ENCODE data around the gene PLCD3.

Gene PLCD3

DNA sequence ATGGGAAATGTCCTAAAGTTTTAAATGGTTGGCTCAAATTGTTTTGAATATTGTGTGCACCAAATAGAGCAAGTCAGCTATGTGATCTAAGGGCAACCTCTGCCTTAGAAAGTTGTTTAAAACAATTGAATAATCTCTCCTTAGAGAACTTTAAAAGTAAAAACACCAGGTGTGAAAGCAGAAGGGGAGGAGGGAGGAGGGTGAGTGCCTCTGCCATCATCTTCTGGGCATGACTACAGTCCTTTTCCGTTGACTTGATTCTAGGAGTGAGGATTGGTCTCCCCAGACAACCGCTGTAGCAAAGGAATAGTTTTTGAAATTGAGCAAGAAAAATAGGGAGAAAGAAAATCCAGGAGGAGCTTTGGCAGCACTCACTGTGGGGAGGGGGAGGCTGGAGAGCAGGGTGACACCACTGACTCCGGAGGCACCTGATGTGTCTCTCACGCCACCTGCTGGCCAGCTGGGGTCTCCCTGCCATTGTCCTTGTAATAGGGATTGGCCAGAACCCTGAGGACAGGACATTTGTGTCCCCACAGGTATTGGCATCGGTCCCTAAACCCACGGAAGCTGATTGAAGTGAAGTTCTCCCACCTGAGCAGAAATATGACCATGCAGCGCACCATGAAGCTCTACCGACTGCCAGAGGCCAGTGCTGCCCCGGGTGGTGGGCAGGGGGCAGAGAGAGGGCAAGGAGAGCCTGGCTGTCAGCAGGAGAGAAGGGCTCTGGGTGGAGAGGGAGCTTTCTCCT lies 33.3 kb downstream of the PLCD3 start:
- DNase-seq = no peak

GRCh38 chr17:45098081-45098868 lies 34.0 kb downstream of the PLCD3 start:
- no peak for DNase-seq

DNA sequence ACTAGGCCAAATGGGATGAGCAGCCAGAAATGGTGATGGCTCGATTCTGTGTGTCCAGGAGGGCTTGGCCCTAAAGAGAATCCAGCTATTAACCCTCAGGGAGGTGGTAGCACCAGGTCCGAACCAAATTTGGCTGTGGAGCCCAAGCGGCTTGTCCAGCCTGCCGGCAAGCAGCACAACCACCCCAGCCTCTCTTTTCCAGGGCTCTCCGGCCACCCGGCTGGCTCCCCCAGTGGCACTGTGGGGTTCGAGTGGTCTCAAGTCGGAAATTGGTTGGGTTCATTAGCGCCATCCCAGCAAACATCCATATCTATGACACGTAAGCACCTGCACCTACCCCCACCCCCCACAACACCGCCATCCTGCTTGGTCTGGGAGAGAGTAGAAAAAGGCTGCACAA lies 35.4 kb downstream of the PLCD3 start:
- DNase-seq = no peak

DNA sequence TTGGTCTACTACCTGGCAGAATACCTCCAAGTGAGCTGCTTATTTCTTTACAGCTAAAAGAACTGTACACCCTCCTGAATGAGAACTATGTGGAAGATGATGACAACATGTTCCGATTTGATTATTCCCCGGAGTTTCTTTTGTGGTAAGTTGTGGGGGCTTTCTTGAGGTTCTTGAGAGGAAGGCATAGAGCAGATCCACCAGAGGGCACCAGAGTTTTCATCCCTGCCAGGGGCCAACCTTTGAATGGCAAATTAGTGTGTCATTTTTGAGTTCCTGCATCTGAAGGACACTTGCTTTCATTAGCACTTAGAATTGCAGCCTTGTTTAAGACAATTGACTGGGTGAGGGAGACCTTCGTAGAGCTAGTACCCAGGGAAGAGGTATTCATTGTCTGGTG lies 36.2 kb downstream of the PLCD3 start:
- DNase-seq = no peak

DNA sequence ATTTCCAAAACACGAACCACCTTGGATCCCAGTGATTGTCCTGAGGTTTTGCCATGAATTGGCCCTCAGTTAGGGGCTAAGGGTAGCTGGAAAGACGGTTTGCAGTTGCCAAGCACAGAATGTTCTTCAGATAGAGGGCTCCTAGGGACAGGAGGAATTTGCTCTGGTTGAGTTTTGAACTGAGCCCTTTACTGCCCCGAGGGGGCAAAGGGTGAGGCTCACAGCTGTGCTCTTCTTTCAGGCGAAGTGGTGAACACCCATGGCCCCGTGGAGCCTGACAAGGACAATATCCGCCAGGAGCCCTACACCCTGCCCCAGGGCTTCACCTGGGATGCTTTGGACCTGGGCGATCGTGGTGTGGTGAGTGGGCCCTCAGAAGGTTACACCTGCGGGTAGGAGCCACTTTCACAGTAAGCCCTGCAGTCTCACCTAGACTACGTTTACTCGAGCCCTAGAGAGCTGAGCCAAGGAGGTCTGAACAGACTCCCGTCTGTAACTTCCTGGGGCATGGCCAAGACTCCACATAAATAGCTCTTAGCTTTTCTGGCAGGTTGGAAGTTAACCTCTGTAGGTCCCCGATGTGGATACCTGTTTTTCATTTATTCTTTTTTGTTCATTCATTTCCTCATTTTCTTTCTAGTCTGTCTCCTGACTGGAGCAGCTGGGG lies 38.7 kb downstream of the PLCD3 start:
- DNase-seq = no peak

DNA sequence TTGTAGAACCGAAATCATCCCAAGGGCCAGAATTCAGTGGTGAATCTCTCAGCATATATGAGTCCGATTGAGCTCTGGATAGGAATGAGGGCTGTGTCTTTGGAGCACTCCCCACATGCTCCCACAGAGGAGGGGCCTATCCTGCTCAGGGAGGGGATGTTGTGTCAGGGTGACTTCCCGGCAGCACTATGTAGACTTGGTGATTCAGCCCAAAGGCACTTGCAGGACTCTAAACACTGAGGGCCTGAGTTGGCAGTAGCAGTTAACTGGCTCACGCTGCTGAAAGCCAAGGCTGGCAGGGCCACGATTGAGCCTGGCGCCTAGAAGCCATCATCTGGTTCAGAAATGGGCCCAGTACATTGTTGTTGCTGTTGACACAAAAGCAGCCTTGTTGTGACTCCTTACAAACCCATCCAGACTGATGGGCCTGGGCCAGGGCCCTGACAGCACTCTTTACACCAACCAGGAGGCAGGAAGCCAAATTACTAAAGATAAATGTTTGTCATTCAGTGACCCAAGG lies 39.3 kb downstream of the PLCD3 start:
- no peak for DNase-seq

GRCh38 chr17:45091778-45092425 lies 40.4 kb downstream of the PLCD3 start:
- DNase-seq = no peak

- no peak for DNase-seq
These were observed 41.6 kb downstream of the PLCD3 start for GRCh38 chr17:45090711-45091110.

DNA sequence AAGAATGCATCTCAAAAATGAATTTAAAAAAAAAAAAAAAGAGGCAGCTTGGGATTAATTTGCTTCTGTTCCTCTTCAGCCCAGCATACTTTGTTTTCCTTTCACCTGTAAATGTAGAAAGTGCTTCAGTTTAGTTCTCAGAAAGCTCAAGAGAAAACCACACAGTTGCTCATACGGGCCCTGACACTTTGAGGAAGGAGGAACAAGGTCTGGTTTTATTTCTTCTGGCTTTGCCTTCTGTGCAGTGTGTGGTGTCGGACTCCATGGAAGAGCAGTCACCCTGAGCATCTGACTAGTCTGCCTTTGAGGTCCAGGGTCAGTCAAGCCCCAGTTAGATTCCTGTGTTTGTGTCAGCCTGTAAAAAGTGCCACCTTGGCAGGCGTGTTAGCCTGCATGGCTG lies 43.6 kb downstream of the PLCD3 start:
- no peak for DNase-seq

GRCh38 chr17:45087978-45088377 lies 44.3 kb downstream of the PLCD3 start:
- no peak for DNase-seq

- DNase-seq = no peak
These were observed 44.8 kb downstream of the PLCD3 start for GRCh38 chr17:45087504-45087975.

DNA sequence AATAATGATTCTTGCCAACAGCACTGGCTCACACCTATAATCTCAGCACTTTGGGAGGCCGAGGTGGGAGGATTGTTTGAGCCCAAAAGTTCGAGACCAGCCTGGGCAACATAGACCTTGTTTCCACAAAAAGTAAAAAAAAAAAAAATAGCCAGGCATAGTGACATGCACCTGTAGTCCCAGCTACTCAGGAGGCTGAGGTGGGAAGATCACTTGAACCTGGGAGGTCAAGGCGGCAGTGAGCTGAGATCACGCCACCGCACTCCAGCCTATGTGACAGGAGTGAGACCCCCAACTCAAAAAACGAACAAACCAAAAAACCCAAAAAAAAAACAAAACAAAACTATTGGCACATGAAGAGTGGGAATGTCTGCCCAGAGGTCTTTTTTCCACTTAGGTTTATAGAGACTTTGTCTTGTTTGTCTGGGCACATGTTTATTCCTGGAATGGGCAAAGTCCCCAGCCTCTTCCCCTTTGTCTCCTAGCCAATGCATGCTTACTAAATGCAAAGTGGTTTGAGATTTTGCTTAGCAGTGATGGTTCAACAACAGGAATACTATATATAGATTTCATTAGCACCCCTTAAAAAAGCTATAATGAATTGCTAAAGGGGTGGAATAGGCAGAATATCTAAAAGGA lies 45.3 kb downstream of the PLCD3 start:
- no peak for DNase-seq

DNA sequence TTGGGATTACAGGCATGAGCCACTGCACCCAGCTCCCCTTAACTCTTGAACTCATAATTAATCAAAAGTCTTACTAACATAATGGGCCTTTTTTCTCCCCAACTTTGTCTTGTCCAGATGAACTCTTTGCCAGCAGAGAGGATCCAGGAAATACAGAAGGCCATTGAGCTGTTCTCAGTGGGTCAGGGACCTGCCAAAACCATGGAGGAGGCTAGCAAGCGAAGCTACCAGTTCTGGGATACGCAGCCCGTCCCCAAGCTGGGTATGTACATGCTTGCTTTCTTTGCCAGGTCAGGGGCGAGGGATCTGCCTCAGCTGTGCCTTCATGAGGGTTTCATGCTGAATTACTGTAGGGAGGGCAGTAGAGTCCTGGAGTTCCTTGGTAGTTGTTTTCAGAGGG lies 45.9 kb downstream of the PLCD3 start:
- DNase-seq = no peak

GRCh38 chr17:45081047-45081703 lies 51.1 kb downstream of the PLCD3 start:
- DNase-seq = no peak

DNA sequence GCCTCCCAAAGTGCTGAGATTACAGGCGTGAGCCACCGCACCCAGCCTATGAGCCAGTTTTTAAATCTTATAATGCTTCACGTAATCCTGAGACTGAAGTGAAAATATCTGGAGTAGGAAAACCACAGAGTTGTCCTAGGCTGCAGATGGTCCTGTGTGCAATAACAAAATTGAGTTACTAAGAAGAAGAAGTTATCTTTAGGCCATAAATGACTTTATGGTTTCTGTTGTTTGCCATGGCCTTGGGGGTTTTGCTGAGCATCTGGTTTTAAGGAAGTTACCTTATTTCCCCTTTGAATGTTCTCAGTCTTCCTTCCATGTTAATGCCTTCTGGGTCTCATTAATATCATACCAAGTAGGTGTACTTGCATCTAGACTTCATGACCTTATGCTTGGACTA lies 54.7 kb downstream of the PLCD3 start:
- DNase-seq = peak; percentile 87

- DNase-seq = peak; percentile 57
These were observed 58.8 kb downstream of the PLCD3 start for GRCh38 chr17:45073414-45074070.

DNA sequence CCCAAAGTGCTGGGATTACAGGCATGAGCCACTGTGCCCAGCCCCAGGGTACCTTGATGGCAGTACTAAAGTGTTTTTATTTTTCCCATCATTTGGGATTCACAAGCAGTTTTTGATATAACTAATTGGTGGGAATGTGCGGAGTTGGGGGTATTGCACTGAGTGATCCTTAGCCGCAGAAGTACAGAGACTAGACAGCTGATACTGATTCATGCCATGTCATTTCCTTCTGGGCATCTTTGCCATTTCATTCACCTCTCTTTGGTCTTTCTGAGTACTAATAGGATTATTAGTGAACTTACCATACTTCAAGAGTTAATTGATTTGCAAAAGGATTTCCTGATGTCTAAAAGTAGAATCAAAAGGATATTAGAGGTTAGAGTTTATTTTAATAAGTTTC lies 61.5 kb downstream of the PLCD3 start:
- DNase-seq = no peak

GRCh38 chr17:45070001-45070400 lies 62.3 kb downstream of the PLCD3 start:
- no peak for DNase-seq

DNA sequence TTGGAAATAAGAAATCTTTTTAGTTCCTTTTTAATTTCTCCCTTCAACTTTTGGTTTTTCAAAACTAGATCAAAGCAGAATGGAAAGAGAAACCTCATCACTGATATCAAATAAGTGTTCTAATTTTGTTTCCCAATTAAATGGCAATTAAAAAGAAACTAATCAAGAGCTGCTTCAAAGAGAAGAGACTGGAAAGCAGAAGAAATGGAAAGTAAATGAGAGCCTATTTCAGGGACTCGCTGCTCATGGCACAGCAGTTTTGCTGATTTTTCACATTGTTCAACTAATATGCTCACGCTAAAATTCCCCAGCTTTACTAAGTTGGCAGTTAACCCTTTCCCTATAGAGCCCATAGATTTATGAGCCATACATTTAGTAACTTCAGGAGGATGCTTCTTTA lies 64.7 kb downstream of the PLCD3 start:
- DNase-seq = no peak

GRCh38 chr17:45063198-45063597 lies 69.1 kb downstream of the PLCD3 start:
- DNase-seq = no peak

GRCh38 chr17:45061606-45062205 lies 70.6 kb downstream of the PLCD3 start:
- DNase-seq = no peak

All from SIG-M5 (cell line).